Mammary epithelial cell (primary cell): Measurements from ENCODE around the gene ACER1.

Experiments
- CTCF ChIP-seq, 2 donors: IDR thresholded peaks in 1 of 2; conservative IDR thresholded peaks in 1 of 2; 2 replicates each; pipeline ENCODE4 v1.5.1; 2011 to 2012; ENCODE audit warnings: inconsistent platforms in 2 of 2, low read length in 2 of 2, mild to moderate bottlenecking in 2 of 2, control low read depth in 1 of 2, low read depth in 1 of 2; ENCODE audit not compliant: insufficient read depth in 1 of 2; ENCODE audit errors: extremely low read depth in 1 of 2
- EZH2 ChIP-seq: IDR thresholded peaks from 2 replicates; pipeline ENCODE4 v1.6.1; 2012; ENCODE audit warnings: low read length, inconsistent platforms, borderline replicate concordance

- no peak for TF ChIP-seq CTCF (conservative IDR thresholded peaks at IDR 0.05 in 1 of 2, IDR thresholded peaks at IDR 0.05 in 1 of 2; ENCODE audit: extremely low read depth in 1 of 2, insufficient read depth in 1 of 2, low read depth in 1 of 2, low read length in 2 of 2)
- no peak for TF ChIP-seq EZH2
Measured at GRCh38 chr19:6376512-6377190, 43.2 kb upstream of the ACER1 start.
